HEK293T (cell line): ENCODE data around the gene SNED1.

Source experiments
- CTCF ChIA-PET: fragments of 350-600 bp; formaldehyde crosslinking; extraction: SDS; loops from one replicate; lab custom pipeline; 2021; ENCODE audit warnings: antibody characterized with exemption, inconsistent platforms; lab: Yijun Ruan, JAX
- POLR2A ChIA-PET: fragments of 350-600 bp; formaldehyde crosslinking; extraction: SDS; loops from one replicate; lab custom pipeline; 2020; ENCODE audit warnings: antibody characterized with exemption, inconsistent platforms; lab: Yijun Ruan, JAX
- DNase-seq: peaks from one replicate; pipeline ENCODE4 v3.0.0; 2012; ENCODE audit warnings: mixed read lengths; ENCODE audit errors: extremely low spot score
- ARNT ChIP-seq: fragments of 450-650 bp; IDR thresholded peaks from 2 replicates; pipeline ENCODE4 v1.6.1; 2017; ENCODE audit warnings: mild to moderate bottlenecking
- BHLHE40 ChIP-seq: fragments of 450-650 bp; IDR thresholded peaks from 2 replicates; pipeline ENCODE4 v1.6.1; 2016; ENCODE audit warnings: mild to moderate bottlenecking, moderate library complexity, borderline replicate concordance
- CTBP1 ChIP-seq: fragments of 450-650 bp; IDR thresholded peaks from 2 replicates; pipeline ENCODE4 v1.6.1; 2016; ENCODE audit warnings: borderline replicate concordance
- ELF4 ChIP-seq: fragments of 450-650 bp; IDR thresholded peaks from 2 replicates; pipeline ENCODE4 v1.6.1; 2017; ENCODE audit warnings: antibody characterized with exemption
- FOXA1 ChIP-seq: fragments of 450-650 bp; IDR thresholded peaks from 2 replicates; pipeline ENCODE4 v1.6.1; 2016; ENCODE audit warnings: mild to moderate bottlenecking
- FOXK2 ChIP-seq: fragments of 450-650 bp; IDR thresholded peaks from 2 replicates; pipeline ENCODE4 v1.6.1; 2016; ENCODE audit warnings: mild to moderate bottlenecking
- FOXM1 ChIP-seq: fragments of 450-650 bp; IDR thresholded peaks from 2 replicates; pipeline ENCODE4 v1.6.1; 2017; ENCODE audit warnings: mild to moderate bottlenecking, borderline replicate concordance
- HDGF ChIP-seq: fragments of 450-650 bp; IDR thresholded peaks from 2 replicates; pipeline ENCODE4 v1.6.1; 2017; ENCODE audit warnings: antibody characterized with exemption, borderline replicate concordance
- L3MBTL2 ChIP-seq: fragments of 450-650 bp; conservative IDR thresholded peaks from 2 replicates; pipeline ENCODE4 v1.6.1; 2016; ENCODE audit warnings: mild to moderate bottlenecking
- LEF1 ChIP-seq: fragments of 450-650 bp; IDR thresholded peaks from 2 replicates; pipeline ENCODE4 v1.6.1; 2017; ENCODE audit warnings: mild to moderate bottlenecking, borderline replicate concordance
- NFRKB ChIP-seq: fragments of 450-650 bp; IDR thresholded peaks from 2 replicates; pipeline ENCODE4 v1.6.1; 2016; ENCODE audit warnings: mild to moderate bottlenecking, moderate library complexity
- SP1 ChIP-seq: fragments of 450-650 bp; IDR thresholded peaks from 2 replicates; pipeline ENCODE4 v1.6.1; 2017
- SUZ12 ChIP-seq: fragments of 450-650 bp; IDR thresholded peaks from 2 replicates; pipeline ENCODE4 v1.6.1; 2016; ENCODE audit warnings: mild to moderate bottlenecking
- TARDBP ChIP-seq: fragments of 450-650 bp; IDR thresholded peaks from 2 replicates; pipeline ENCODE4 v1.6.1; 2016
- ZNF384 ChIP-seq: fragments of 450-650 bp; IDR thresholded peaks from 2 replicates; pipeline ENCODE4 v1.6.1; 2016
- TF ChIP-seq, protein P1 (sequence below): fragments of 450-650 bp; IDR thresholded peaks from 2 replicates; pipeline ENCODE4 v1.6.1; 2016

SNED1 gene

DNA sequence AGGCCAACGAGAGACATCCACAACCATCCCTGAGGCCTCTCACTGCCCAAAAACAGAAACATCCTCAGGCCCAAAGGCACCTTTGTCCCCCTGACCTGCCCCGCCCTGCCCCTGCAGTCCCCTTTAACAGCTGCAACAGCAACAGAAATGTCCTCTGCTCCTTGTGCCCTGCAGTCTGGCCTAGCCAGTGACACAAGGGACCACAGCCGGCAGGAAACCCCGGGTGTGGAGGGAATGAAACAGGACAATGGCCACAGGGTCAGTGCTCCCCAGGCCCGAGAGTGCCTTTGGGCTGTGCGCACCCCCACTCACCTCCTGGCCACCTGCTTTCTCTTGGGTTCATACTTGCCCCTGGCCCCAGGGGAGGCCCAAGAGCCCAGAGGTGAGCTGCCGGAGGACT lies 35.6 kb downstream of the SNED1 start:
- CTCF ChIA-PET: interaction anchor here (0.6 kb wide), 1 partner anchor 520 kb away, joined by 3 read pairs; no protein-coding TSS in a partner anchor
- TF ChIP-seq LEF1 (no peak), L3MBTL2 (no peak), FOXK2 (no peak), NFRKB (no peak), CTBP1 (no peak), ARNT (no peak)
- POLR2A ChIA-PET: no interaction called here
- DNase-seq: no peak

DNA sequence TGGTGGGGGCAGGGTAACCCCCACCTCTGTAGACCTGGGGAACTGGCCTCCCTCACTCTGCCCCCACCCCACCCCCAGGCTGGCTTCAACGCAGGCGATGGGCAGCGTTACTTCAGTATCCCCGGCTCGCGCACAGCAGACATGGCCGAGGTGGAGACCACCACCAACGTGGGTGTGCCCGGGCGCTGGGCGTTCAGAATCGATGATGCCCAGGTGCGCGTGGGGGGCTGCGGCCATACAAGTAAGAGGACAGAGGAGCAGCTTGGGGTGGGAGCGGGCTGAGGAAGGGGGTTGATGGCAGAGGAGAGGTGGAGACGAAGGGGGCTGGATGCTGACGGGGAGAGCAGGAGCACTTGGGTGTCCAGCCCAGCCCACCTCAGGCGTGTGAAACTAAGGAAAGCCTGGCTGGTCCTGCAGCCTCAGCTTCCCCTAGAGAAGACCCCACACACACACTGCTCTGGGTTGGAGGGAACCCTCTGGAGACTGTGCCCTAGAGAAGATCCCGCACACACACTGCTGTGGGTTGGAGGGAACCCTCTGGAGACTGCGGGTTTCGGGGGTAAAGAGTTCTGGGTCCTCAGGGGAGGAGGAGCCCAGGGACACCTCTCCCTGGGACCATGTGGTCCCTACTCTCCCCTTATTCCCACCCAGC lies 36.2 kb downstream of the SNED1 start:
- no peak for DNase-seq
- CTCF ChIA-PET: interaction anchor here (0.6 kb wide), 1 partner anchor 520 kb away, joined by 3 read pairs; no protein-coding TSS in a partner anchor
- TF ChIP-seq HDGF (no peak), NFRKB (no peak), ARNT (no peak), ZNF384 (no peak), FOXM1 (no peak), ELF4 (no peak), TARDBP (no peak), FOXK2 (no peak), L3MBTL2 (no peak)
- POLR2A ChIA-PET: no interaction called here

DNA sequence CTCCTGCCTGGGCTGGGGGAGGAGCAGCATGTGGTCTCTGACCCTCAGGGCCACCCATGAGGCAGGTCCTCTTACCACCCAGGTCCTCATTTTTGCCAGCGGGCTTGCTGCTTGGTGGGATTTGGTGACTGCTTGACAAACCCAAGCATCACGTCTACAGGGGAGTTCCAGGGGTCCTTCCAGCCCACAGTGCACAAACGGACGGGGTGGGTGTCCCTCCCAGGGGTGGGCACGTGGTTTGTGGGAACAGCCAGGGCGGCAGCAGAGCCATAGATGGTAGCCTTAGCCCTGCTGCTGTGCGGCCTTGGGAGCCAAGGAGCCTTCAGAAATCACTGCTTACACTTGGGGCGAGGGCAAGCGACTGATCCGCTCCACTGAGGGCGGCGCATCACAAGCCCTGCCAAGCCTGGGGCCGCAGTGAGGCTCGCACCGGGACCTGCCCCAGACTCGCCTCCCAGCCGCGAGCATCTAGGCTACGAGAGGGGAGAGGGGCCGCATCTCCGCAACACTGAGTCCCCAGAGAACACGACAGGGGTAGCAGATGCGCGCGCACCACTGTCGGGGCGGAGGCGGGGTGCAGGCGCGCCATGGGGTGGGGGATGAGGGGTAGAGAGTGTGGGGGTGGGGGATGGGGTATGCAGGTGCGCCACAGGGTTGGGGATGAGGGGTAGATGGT lies 36.9 kb downstream of the SNED1 start:
- DNase-seq: no peak
- ChIA-PET CTCF (no interaction called here), POLR2A (no interaction called here)
- TF ChIP-seq ARNT (no peak), L3MBTL2 (no peak), ELF4 (no peak), CTBP1 (no peak), TARDBP (no peak), FOXA1 (no peak), FOXK2 (no peak), FOXM1 (no peak), LEF1 (no peak), SUZ12 (no peak), ZNF384 (no peak), BHLHE40 (no peak), HDGF (no peak), SP1 (no peak), NFRKB (no peak)
- TF ChIP-seq, protein P1, sequence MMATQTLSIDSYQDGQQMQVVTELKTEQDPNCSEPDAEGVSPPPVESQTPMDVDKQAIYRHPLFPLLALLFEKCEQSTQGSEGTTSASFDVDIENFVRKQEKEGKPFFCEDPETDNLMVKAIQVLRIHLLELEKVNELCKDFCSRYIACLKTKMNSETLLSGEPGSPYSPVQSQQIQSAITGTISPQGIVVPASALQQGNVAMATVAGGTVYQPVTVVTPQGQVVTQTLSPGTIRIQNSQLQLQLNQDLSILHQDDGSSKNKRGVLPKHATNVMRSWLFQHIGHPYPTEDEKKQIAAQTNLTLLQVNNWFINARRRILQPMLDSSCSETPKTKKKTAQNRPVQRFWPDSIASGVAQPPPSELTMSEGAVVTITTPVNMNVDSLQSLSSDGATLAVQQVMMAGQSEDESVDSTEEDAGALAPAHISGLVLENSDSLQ: no peak

DNA sequence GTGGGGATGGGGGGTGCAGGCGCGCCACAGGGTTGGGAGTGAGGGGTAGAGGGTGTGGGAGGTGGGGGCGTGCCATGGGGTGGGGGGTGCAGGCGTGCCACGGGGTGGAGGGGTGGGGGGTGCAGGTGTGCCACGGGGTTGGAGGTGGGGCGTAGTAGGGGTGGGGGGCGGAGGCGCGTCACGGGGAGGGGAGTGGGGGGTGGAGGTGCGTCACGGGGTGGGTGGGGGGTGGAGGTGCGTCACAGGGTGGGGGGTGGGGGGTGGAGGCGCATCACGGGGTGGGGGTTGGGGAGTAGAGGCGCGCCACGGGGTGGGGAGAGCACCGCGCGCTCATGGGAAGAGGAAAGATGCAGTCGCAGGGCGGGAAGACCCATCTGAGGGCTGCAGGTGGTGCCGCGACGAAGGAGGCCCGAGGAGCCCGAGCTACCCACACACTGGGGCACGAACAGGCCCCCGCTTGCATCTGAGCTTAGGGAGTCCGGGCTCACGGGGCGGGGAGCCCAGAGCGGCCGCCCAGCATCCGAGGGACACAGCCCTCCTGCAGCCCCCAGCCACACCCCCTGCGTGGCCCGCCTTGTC lies 37.5 kb downstream of the SNED1 start:
- DNase-seq: no peak
- ChIA-PET POLR2A (no interaction called here), CTCF (no interaction called here)
- TF ChIP-seq ELF4 (no peak), BHLHE40 (no peak), ARNT (no peak), FOXM1 (no peak), FOXA1 (no peak), LEF1 (no peak), SUZ12 (no peak), CTBP1 (no peak), HDGF (no peak), NFRKB (no peak), TARDBP (no peak), SP1 (no peak)

DNA sequence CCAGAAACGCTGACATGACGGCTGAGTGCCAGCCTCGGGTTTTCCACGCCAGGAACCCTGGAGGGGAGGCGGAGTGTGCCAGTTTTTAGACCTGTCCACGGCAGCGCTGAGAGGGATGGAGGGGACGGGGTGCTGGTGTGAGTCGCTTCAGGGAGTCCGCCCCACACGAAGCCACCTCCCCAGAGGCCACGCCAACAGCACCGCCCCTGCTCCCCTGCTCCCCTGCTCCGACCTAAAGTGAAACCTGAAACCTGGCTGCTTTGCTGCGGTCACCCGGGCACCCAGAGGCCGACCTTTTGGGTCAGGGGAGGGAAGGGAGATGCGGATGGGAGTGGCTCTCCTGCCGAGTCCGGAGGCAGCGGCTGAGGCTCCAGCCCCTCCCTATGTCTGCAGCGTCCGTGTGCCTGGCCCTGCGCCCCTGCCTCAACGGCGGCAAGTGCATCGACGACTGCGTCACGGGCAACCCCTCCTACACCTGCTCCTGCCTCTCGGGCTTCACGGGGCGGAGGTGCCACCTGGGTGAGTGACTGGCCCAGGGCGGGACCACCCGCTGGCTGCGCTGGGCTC lies 38.1 kb downstream of the SNED1 start:
- no peak for DNase-seq
- ChIA-PET CTCF (no interaction called here), POLR2A (no interaction called here)
- TF ChIP-seq L3MBTL2 (no peak), SUZ12 (no peak), LEF1 (no peak), ARNT (no peak), ELF4 (no peak), SP1 (no peak), TARDBP (no peak), CTBP1 (no peak), ZNF384 (no peak), FOXM1 (no peak), HDGF (no peak), BHLHE40 (no peak), NFRKB (no peak), FOXA1 (no peak), FOXK2 (no peak)
- TF ChIP-seq, protein P1: no peak

DNA sequence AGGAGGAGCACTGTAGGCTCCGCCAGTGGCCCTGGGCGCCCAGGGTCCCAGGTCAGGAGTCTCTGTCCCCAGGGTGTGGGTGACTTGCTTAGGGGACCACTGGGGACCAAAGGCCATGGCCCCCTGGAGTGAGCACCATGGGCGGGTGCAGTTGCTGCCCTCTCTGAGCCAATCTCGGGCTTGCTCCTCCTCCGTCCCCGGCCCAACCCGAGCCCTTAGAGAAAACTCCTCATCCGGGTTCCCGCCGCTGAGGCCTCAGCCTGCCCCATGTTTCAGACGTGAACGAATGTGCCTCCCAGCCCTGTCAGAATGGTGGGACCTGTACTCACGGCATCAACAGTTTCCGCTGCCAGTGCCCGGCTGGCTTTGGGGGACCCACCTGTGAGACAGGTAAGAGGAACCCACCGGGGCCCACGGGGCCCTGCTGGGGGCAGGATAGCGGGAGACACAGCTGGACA lies 38.6 kb downstream of the SNED1 start:
- ChIA-PET POLR2A (no interaction called here), CTCF (no interaction called here)
- TF ChIP-seq FOXM1 (no peak), FOXK2 (no peak), LEF1 (no peak), L3MBTL2 (no peak), FOXA1 (no peak), SP1 (no peak), ELF4 (no peak), NFRKB (no peak), SUZ12 (no peak), BHLHE40 (no peak), TARDBP (no peak), CTBP1 (no peak), ARNT (no peak), HDGF (no peak), ZNF384 (no peak)
- TF ChIP-seq, protein P1: no peak
- no peak for DNase-seq
